ENCODE results near the gene YWHAQ.

- TF ChIP-seq CTCF (IDR thresholded peaks at IDR 0.05) (no peak), POLR2AphosphoS5 (IDR thresholded peaks at IDR 0.05) (no peak), POLR2A (IDR thresholded peaks at IDR 0.05; ENCODE audit: low read depth) (no peak), EP300 (IDR thresholded peaks at IDR 0.05) (no peak)
These were observed 43.2 kb upstream of the YWHAQ start for GRCh38 chr2:9673914-9674481.
